GM10847 (cell line): ENCODE measurements around the gene OTUD5.

Experiments
- POLR2A ChIP-seq: IDR thresholded peaks from 2 replicates; pipeline ENCODE4 v1.6.1; 2011; ENCODE audit not compliant: insufficient read length; ENCODE audit errors: extremely low read depth

Gene OTUD5

DNA sequence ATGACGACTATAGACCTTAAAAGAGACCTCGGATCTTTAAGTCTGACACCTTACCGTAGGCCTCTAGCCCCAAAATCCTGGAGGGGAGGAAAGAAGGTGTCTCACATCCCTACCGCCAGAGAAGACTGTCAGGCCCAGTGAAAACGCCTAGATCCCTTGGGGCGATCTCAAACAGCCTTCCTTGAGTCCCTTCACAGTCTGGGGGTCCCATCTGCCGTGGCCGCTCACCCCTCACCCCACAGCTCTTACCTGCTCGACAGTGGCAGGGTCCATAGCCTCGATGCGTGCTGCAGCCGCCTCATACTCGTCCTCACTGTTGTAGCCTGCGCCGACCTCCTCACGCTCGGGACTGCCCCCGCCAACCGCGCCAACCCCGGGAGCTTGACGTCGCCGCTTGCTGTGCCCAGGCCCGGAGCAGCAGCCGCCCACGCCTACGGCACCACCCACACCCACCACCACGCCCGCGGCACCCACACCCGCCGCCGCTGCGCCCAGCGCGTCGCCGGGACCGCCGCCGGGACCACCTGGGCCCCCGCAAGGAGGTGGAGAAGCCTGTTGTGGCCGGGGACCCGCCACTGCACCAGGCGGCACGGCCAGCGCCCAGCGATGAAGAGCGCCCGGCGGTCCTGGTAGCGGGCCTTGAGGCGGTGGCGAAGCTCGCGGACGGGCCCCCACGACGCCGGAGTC is 536 bp downstream of the OTUD5 start:
- no peak for TF ChIP-seq POLR2A

DNA sequence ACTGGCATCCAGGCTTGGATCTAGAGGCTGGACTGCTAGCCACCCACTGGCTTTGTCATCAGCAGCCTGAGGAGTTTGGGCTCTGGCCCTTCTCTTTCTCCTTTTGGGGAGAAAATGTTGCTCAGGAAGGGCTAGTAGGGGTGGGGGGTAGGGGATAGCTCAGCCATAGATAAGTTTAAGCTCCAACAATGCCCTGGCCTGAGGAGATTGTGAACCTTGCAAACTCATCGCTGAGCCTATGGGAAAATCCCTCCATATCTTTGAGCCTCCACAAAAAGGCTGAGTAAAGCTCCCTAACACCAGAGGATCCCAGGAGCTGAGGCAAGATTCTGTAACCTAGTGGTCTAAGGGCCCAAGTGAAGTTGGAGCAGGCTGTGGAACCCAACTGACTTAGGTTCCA is 8.8 kb downstream of the OTUD5 start:
- no peak for TF ChIP-seq POLR2A

DNA sequence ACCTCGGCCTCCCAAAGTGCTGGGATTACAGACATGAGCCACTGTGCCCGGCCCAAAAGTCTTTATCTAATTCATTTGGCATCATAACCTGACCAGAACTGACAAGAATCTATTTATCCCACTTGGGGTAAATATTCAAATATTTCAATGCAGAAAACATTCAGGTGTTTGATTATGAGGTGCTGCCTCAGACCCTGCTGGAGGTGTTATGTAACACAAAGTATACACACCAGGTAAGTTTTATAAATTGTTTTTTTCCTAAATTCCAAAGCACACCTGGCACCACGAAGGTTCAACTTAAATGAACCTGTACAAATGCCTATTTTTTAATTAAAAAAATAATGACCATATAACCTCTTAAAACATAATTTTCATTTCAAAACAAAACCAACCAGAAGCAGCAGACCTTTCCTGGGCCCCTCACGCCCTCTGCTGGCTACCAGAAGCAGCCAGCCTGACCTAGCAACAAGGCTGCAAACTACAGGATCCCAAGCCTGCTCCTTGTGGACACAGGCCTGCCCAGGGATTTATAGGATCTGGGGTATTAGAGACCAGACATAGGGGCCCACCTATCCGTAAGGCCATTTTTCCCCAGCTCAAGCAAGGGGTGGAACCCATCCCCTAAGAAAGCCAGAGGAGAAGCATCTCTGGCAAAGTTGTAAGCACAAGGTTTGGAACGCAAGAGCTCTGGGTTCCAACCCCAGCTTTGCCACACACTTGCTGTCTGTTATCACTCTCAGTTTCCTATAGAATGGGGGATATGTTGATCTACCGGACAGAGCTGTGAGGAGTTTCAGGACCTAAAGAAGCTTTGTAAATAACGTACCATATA is 11.7 kb downstream of the OTUD5 start:
- TF ChIP-seq POLR2A: no peak

DNA sequence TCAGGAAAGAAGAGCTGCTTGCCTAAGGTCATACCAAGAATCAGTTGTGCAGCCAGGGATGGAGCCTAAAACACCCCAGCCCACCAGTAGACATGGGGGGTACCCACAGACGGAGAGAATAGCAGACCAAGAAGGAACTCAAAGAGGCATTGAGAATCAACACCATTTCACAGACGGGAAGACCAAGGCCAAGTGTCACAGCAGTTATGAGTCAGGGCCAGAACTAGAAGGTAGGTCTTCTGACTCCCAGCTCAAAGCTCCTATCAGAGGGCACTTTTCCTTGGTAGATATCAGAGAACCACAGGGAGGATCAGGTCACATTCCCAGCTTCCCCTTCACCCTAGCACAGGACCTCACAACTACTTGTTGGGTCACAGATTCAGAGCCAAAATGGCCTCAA is 14.5 kb downstream of the OTUD5 start:
- TF ChIP-seq POLR2A: no peak

DNA sequence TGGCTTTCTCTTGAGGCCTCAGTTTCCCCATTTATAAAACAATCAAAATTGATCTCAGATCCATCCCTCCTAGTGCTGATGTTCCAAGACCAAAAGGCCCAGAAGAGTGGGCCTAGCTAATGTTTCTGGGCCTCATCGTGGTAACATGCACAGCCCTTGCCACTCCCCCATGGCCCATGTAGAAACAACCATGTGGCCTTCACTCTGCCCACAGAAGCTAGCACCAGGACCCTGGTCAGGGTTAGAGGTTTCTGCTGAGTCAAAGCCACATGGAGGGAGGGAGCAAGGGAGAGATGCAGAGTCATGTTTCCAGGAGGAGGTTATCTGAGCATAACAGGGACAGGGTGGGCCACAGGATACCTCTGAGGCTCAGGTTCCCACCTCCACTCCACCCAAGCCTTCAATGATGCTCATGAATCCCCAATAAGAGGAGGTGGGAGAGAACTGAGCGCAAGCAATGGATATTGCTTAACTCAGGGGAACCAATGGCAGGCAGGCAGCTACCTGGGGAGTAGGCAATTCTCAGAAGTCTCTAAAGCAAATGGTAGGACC is 16.9 kb downstream of the OTUD5 start:
- no peak for TF ChIP-seq POLR2A

DNA sequence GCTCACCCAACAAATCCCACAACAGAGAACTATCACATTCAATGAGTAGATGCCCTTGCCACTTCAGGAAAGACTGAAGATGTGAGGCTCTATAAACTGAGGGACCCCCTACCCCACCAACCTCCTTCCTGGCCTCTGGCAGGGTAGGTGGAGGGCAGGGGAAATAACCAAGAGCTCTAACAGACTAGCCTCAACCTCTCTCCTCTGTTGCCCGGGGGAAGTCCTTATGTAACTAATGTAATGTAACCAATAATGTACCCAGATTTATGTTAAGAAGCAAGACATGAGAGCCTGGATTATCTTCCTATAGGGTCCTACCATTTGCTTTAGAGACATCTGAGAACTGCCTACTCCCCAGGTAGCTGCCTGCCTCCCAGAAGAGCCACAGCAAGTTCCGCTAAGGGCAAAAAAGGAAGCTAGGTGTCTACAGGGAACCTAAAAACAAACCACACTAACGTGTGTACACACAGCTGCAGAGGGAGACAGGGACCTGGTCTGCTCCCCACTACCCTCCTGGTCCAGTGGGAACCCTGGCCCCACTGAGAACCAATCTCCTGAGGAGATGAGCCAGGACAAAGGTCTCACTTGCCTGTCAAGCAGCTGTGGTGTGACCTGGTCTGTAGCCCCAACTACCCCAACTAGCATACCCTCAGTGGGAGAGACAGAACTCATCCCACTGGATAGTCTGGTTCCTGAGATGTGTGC is 17.7 kb downstream of the OTUD5 start:
- no peak for TF ChIP-seq POLR2A

DNA sequence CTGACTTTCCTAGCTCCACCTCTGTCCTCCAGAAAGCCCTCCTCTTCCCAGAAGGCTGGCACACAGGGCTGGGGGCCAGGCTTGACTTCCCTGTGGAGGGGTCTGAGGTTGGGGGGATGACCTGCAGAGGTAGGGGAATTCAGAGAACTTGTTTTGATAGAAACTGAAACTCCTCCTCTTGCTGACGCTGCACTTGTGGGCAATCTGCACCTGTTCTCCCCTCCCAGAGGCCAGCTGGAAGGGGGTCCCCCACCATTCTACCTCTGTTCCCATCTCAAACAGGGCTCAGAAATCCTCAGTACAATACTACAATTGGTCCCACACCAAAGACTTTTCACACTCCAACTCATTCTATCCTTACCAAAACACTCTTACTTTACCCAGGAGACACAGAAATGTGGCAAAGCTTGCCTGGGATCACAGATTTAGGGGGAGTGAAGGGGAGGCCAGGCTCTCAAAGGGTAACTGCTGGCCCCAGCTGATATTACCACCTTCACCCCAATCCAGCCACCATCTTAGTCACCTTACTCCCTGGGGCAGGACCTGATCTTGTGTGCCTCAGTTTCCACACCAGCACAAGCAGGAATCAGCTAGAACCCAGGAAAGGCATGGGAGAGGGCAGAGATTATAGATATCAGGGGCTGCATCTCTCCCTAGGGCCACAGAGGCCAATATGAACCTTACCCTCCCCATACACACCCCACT is 18.5 kb downstream of the OTUD5 start:
- no peak for TF ChIP-seq POLR2A

DNA sequence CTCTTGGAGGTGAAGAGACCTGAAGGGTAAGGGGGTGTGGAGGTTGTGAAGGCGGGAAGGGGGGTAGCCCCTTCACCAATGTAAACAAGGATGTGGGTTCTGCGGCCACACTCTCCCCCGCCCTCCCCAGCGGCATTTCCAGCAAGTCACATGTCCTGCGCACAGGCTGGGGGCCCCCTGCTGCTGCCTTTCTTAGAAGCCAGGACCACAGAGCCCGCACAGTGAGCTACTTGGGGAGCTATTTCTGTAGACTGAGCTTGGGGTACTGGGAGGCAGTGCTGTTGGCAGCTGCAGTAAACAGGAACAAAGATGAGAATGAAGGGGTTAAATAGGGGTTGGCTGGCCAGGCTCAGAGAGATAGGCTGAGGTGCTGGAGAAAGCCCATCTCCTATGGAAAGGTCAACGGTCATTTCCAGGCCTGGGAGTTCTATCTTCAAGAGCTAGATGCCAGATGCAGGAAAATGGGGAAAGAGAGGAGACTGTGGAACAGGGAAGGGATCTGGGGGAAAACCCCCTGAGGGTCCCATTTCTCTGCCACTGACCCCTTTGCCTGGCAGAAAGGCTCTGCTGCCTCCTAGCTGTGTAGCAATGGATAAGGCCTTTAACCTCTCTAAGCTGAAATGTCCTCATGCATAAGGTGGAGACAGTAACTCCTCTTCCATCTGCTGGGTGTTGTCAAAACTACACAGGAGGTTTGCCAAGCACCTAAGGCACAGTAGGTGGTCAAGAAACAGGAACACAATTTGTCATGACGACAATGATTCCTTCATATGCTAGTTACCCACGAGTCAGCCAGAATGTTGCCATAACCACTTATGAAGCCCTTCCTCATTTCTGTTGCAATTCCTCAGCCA is 20.1 kb downstream of the OTUD5 start:
- TF ChIP-seq POLR2A: peak; percentile 15

DNA sequence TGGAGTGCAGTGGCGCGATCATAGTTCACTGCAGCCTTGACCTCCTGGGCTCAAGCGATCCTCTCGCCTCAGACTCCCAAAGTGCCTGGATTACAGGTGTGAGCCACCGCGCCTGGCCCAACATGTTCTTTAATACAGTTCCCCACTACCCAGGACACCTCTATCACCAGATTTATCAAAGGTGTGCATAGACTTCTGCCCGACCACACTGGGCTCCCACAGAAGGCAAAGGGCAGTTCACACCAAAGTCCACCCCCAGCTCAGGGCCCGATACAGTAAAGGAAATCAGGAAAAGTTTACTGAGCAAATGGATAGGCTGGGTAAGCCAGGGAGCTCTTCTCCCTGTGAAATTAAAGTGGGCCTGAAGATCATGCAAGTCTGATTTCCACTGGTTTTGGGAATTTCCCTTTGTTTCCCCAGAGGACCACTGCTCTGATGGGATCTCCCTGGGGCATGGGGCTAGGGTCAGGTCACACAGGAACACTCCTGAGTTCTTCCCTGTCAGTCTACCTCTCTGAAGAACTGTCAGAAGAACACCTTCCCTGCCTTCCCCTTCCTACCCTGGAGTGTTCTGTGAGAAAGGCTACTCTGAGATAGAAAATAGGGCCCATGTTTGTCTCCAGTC is 20.9 kb downstream of the OTUD5 start:
- no peak for TF ChIP-seq POLR2A

DNA sequence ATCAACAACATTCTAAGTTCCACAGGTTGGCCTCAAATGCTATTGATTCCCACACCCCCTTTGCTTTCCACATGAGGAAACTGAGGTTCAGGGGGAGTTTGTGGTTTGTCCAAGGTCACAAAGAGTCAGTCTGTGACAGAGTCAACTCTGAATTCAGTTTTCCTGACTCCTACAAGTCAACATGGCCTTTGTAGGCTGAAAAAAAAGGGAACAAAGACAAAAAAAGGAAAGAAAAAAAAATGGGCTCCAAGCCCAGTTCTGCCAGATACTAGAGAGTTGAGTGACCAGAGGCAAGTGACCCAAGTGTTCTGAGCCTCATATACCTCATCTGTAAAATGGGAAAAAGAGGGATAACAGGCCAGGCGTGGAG is 22.1 kb downstream of the OTUD5 start:
- TF ChIP-seq POLR2A: no peak

DNA sequence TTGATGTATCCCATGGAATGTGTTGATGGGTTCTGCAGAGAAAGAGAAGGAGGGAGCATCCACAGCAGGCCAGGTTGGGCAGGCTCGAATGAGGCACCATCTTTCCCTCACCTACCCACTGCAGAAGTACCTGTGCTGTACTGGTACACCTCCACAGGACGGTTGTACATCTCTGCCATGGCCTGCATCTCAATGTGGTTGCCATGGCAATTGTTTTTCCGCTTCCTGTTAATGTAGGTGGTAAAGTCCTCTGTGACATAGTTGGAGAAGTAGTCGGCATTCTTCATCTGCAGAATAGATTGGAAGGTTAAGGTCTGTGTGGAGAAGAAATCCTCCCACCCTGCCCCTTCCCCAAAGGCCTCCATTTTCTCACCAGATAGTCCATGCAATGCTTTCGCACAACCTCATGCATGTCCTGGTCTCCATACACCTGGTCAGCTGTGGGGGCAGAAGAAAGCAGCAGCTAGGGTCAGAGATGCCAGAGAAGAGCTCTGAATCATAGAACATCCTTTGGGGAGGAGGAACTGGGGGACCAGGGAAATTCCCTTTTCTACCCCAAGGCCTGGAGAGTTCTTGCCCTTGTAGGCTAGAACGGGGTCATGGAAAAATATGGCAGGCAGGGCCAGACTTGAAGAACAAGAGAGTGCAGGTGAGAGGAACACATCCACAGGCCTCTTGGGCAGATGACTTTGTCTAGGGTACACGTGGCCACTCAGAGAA is 22.7 kb downstream of the OTUD5 start:
- no peak for TF ChIP-seq POLR2A

DNA sequence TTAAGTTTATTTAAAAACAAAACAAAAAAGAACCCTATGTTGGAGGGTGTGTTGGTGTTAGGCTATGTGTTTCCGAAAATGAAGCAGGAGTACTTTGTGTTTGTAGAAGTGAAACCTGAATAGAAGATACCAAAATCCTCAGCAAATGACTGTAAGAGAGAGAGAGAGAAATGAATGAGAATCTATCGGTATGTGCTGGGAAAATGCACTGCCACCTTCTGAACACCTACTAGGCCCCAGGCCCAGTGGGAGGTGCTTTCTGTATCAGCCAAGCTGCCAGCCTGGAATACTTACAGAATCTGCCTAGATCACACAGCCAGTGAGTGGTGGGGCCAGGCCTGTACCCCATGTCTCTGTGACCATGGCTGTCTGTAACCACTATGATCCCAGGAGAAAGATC is 23.6 kb downstream of the OTUD5 start:
- no peak for TF ChIP-seq POLR2A

DNA sequence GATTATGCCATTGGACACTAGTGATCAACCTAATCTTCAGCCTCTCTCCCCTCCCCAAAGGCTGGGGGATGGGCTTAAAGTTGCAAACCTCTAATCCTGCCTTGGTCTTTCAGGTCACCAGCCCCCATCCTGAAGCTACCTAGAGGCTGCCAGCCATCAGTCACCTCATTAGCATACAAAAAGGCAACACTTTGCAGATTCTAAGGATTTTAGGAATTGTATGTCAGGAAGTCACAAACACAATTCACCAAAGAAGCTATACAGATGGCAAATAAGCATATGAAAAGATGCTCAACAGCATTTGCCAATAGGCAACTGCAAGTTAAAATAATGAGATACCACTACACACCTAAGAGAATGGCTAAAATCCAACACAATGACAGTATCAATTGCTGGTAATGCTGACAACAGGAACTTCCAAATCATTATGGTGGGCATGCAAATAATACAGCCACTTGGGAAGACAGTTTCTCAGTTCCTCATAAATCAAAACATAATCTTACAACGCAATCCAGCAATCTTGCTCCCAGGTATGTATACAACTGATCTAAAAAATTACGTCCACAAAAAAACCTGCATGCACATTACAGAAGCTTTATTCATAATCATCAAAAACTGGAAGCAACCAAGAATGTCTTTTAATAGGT is 29.5 kb downstream of the OTUD5 start:
- TF ChIP-seq POLR2A: no peak
